GM21737 (cell line): Measurements from ENCODE around the gene SERTAD3.
"Not testable (repeated sequence)": the region's sequence is repeated elsewhere in the genome, so short reads cannot be mapped to it uniquely, and the experiment has no call there.

Experiments
- ATAC-seq: cut with Tn5 transposase; IDR thresholded peaks from one replicate; pipeline ENCODE4 v1.9.1; 2021; ENCODE audit warnings: mild to moderate bottlenecking, moderate library complexity; ENCODE audit not compliant: unreplicated experiment

SERTAD3 gene

DNA sequence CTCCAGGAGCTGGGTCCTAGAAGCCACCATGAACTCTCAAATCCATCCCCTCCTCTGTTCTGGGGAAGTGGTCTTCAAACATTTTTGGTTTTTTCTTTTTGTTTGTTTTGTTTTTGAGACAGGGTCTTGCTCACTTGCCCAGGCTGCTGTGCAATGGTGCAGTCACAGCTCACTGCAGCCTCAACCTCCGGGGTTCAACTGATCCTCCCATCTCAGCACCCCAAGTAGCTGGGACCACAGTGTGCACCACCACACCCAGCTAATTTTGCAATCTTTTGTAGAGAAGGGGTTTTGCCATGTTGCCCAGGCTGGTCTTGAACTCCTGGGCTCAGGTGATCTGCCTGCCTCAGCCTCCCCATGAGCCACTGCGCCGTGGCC is 14.5 kb upstream of the SERTAD3 start:
- no peak for ATAC-seq

- no peak for ATAC-seq
These were observed 13.9 kb upstream of the SERTAD3 start for GRCh38 chr19:40457953-40458596.

DNA sequence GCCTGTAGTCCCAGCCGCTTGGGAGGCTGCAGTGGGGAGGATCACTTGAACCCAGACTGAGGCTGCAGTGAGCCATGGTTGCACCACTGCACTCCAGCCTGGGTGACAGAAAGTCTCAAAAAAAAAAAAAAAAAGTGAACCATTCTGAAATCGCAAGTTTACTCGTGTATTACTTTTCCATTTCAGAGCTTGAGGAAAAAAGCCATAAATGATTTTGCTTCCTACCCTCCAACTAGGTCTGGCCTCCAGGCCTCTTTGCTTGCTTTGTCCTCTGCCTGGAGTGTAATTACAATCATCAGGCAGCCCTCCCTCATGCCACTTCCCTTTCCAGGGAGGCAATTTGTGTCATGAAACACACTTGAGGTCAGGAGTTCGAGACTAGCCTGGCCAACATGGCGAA is 12.9 kb upstream of the SERTAD3 start:
- ATAC-seq = no peak

GRCh38 chr19:40453943-40454342 is 9.8 kb upstream of the SERTAD3 start:
- ATAC-seq = not testable (repeated sequence)

DNA sequence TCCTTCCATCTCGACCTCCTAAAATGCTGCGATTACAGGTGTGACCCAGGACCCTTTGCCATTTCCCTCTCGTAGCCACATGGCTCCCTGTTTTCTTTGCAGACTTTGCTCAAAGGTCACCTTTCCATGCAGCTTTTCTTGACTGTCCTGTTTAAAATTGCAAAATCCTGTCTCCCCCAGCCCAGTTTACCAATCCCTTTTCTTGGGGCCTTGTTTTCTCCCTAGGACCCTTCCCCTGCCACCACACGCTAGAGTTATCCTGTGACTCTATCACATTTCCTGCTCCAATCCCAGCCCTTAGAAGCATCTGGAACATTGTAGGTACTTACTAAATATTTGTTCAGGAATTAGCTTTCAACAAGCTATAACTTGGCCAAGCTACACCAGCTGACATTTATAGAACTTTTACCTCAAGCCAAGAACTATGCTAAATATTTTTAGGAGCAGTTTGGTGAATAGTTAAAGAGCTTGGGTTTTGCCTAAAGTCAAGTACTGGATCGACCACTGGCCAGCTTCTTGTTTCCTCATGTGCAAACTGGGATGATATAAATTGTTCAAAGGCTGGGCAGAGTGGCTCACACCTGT is 9.1 kb upstream of the SERTAD3 start:
- no peak for ATAC-seq

GRCh38 chr19:40452016-40452415 is 7.9 kb upstream of the SERTAD3 start:
- ATAC-seq = no peak

DNA sequence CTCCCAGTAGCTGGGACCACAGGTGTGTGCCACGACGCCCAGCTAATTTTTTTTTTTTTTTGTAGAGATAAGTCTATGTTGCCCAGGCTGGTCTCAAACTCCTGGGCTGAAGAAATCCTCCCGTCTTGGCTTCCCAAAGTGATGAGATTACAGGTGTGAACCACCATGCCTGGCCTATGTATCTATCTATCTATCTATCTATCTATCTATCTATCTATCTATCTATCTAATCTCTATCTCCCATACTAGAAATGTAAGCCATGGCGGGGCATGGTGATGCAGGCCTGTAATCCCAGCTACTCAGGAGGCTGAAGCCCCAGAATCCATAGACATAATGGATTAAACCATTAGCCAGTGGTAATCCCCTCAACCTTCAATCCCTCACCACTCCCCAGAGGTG is 6.5 kb upstream of the SERTAD3 start:
- ATAC-seq = no peak

DNA sequence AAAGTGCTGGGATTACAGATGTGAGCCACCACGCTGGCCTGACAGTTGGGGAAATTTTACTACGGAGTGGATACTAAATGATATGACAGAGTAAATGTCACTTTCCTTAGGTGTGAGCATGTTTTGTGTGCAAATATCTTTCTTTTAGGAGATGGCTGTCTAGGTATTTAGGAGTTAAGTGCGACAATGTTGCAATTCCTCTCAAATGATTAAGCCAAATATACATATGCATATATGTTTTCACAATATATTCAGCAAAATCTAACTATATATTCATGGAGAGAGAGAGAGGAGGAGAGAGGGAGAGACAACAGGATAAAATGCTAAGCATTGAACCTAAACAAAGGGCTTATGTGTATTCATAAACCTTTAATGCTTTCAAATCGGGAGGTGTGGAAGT is 5.4 kb upstream of the SERTAD3 start:
- no peak for ATAC-seq

GRCh38 chr19:40446263-40446784 is 2.2 kb upstream of the SERTAD3 start:
- no peak for ATAC-seq

DNA sequence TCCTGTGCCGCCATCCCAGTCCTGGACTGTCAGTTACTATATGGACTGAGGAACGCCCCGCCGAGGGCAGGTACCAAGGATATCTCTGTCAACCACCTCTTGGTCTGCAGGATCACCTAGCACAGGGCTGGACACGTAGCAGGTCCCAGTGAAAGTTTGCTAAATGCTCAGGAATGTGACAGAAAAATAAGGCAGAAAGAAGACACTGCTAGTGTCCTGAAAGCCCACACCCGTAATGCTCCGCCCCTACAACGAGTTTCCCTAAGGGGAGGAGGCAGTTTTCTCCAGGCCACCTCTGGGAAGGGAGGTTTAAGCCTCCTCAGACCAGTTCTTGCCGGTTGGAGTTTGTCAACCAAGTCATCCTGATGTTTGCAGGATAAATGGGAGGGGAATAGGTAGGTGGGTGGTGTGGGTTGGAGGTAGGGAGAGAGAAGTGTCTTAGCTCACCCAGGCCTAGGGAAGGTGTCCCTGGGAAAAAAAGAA is 1.7 kb upstream of the SERTAD3 start:
- no peak for ATAC-seq

DNA sequence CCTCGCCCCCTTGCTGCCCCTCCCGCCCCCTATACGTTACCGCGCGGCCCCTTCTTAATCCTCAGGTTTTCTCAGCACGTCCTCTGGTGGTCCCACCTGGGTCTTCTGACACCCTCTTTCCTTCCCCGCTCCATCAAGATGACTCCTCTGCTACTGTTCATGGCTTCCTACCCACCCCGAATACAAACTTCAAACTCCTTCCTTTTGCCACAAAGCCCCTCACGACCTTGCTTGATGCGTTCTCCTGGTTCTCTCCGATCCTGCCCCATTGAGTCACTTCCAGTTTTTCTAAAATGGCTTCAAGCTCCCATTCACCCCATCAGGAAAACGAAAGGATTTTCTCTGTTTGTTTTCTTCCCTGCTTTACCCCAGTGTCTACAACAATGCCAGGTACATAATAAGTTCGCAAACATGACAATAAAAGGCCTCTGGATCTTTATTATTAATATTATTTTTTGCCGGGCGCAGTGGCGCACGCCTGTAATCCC is 734 bp upstream of the SERTAD3 start:
- ATAC-seq = no peak

- peak; percentile 69 for ATAC-seq
These were observed 770 bp downstream of the SERTAD3 start for GRCh38 chr19:40443131-40443999.

GRCh38 chr19:40442328-40443130 is 1.6 kb downstream of the SERTAD3 start:
- ATAC-seq = no peak

DNA sequence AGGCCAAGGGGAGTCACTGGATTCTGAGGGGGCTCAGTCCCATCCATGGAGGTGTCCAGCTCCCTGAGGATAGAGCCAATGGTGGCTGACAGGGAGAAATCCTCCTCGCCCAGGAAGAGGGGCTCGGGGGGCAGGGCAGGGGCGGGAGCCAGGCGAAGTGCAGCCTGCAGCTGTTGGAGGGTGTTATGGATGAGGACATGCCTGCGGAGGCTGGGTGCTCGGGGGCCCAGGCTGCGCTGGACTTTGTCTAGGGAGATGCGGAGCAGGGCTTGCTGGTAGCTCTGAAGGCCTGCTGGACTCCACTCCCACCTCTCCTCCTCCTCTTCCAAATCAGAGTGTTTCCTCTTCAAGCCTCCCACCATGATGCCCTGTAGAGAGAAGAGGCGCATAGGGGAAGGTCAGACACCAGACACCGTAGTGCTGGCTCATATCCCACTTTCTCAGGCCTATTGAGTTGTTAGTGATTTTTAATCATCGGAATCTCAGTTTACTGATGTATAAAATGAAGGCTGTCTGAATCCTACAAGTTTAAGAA is 2.3 kb downstream of the SERTAD3 start:
- ATAC-seq = no peak

- ATAC-seq = no peak
These were observed 5.9 kb downstream of the SERTAD3 start for GRCh38 chr19:40438284-40438683.

DNA sequence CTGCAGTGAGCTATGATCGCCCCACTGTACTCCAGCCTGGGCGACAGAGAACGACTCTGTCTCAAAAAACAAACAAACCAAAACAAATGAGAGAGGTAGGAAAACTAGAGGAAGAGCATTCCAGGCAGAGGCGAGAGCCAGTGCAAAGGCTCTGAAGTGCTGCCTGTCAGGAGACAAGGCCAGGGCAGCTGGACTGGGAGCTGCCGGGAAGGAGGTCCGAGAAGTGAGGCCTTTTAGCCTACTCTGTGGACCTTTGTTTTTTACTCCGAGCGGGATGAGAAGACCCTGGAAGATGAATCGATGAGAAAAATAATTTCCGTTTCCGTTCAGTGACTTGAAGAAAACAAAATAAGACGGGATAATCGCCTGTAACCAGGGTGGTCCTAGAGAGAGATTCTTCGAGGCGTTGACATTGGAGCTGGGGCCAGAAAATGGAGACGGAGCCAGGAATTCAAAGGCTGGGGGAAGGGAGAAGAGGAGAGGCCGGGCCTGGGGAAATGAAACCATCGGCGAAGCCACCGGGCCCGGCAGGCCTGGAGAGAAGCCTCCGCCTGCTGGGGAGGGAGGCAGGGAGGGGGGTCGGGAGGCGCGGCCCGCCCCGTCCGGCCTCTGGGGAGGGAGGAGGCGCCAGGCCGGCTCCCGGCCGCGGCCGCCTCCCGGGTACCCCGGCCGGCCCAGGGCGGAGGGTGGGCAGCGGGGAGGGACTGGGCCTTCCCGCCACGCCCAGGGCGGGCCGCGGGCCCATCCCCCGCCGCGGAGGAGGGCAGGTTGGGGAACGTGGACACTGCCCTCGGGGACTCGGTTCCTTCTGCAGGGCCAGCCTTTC is 10.5 kb downstream of the SERTAD3 start:
- peak; percentile 55 for ATAC-seq

GRCh38 chr19:40432760-40433159 is 11.4 kb downstream of the SERTAD3 start:
- not testable (repeated sequence) for ATAC-seq

- ATAC-seq = no peak
These were observed 12.4 kb downstream of the SERTAD3 start for GRCh38 chr19:40431698-40432097.

- ATAC-seq = not testable (repeated sequence)
These were observed 13.9 kb downstream of the SERTAD3 start for GRCh38 chr19:40430242-40430641.
